ENCODE measurements around the gene HUNK.

The HUNK gene

GRCh38 chr21:32044205-32045180 lies 171.7 kb downstream of the HUNK start:
- DNase-seq (ENCODE audit: low read depth in 2 of 2), result no peak

GRCh38 chr21:32046191-32046590 lies 173.4 kb downstream of the HUNK start:
- DNase-seq (ENCODE audit: low read depth in 2 of 2), result no peak

- DNase-seq (ENCODE audit: low read depth in 2 of 2), result no peak
These were observed 175.5 kb downstream of the HUNK start for GRCh38 chr21:32048353-32048752.
